ENCODE results near the gene TMEM52B.
A peak's percentile ranks its signal among the peaks of the same experiment; 100 is the strongest.

DNA sequence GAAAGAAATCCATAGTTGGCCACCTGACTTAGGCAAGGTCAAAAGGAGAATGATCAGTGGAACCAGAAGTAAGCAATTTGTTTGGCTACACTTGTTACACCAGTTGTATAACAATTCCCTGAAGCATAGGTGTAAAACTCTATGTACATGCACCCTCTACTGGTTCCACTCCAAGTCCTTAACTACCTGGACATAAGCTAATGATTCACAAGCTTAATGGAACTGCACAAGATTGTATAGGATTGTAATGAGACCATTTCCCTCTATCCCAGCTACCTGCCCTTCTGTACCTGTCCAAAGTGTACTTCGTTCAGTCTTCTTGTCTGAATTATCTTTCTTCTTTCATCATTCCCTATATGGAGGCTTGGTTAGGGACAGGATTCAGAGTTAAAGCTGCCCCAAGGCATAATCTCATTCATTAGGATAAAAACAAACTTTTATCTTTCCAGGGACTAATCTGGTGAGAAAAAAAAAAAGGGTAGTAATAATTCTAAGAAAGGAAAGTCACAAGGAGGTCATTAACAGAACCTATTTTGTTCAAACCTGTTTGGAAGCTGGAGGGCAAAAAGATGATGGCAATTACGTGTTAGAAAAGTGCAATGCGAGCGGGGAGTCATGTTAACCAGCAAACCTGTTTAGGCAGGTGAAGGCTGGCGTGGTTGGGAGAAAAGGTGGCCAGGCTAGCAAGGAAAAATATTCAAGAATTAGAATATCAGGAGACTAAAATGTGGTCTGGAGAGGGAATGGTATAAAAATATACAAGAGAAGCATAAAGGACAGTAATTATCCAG is 2.8 kb upstream of the TMEM52B start:
- TF ChIP-seq, protein P1, sequence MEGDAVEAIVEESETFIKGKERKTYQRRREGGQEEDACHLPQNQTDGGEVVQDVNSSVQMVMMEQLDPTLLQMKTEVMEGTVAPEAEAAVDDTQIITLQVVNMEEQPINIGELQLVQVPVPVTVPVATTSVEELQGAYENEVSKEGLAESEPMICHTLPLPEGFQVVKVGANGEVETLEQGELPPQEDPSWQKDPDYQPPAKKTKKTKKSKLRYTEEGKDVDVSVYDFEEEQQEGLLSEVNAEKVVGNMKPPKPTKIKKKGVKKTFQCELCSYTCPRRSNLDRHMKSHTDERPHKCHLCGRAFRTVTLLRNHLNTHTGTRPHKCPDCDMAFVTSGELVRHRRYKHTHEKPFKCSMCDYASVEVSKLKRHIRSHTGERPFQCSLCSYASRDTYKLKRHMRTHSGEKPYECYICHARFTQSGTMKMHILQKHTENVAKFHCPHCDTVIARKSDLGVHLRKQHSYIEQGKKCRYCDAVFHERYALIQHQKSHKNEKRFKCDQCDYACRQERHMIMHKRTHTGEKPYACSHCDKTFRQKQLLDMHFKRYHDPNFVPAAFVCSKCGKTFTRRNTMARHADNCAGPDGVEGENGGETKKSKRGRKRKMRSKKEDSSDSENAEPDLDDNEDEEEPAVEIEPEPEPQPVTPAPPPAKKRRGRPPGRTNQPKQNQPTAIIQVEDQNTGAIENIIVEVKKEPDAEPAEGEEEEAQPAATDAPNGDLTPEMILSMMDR (IDR thresholded peaks at IDR 0.05), result peak in 1 of 6 experiments; percentile 33
- TF ChIP-seq POLR2A (IDR thresholded peaks at IDR 0.05), result no peak

Measured in esophagus squamous epithelium (tissue), 4 donors.